Astrocyte (in vitro differentiated cells and primary cell): ENCODE data around the gene MTX1.

Experiments
- EZH2 ChIP-seq: IDR thresholded peaks from 2 replicates; pipeline ENCODE4 v1.6.1; 2012; ENCODE audit warnings: mild to moderate bottlenecking, low read length, inconsistent platforms; ENCODE audit not compliant: insufficient read depth
- TF ChIP-seq, protein P1 (sequence below): IDR thresholded peaks from 2 replicates; pipeline ENCODE4 v1.5.1; 2011; ENCODE audit warnings: low read depth, mild to moderate bottlenecking, inconsistent platforms, low read length, moderate library complexity; ENCODE audit not compliant: insufficient read depth

DNA sequence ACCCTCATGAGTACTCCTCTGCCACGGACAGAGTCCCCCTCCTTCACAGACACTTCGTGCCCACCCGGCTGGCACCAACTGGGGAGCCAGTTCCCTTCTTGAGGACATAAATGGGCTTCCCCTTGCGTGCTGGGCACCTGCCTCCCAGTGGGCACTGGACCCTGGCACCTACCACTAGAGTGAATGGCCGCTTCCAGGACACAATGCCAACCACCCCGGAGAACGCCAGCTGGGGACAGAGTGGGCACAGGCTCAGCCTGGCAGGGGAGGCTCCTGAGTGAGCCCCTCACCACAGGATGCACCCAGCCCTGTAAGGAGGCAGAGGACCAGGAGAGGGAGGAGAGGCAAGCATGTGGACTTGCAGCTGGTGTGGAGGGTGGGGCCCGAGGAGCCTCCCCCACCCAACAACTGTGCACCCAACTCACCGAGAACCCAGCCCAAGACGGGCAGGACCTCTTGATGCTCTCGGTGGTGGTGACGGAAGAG is 45.8 kb downstream of the MTX1 start:
- TF ChIP-seq, protein P1, sequence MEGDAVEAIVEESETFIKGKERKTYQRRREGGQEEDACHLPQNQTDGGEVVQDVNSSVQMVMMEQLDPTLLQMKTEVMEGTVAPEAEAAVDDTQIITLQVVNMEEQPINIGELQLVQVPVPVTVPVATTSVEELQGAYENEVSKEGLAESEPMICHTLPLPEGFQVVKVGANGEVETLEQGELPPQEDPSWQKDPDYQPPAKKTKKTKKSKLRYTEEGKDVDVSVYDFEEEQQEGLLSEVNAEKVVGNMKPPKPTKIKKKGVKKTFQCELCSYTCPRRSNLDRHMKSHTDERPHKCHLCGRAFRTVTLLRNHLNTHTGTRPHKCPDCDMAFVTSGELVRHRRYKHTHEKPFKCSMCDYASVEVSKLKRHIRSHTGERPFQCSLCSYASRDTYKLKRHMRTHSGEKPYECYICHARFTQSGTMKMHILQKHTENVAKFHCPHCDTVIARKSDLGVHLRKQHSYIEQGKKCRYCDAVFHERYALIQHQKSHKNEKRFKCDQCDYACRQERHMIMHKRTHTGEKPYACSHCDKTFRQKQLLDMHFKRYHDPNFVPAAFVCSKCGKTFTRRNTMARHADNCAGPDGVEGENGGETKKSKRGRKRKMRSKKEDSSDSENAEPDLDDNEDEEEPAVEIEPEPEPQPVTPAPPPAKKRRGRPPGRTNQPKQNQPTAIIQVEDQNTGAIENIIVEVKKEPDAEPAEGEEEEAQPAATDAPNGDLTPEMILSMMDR, result no peak
- TF ChIP-seq EZH2, result no peak
